H9 (cell line): ENCODE data around the gene E4F1. TPM values are rescaled to one million over a fixed set of nuclear protein-coding genes. Genes with fewer than 3 reads are reported as not detected.

Experiments used
- DNase-seq: peaks from one replicate; pipeline ENCODE4 v3.0.0-alpha.2; 2017
- H2AFZ ChIP-seq: one replicate; pipeline ENCODE4 v1.6.1; 2013; ENCODE audit warnings: mild to moderate bottlenecking, low read length, control low read depth, moderate library complexity
- H2AK5ac ChIP-seq: 2 replicates; pipeline ENCODE4 v1.6.1; 2013; ENCODE audit warnings: low read length, control low read depth, mixed read lengths; ENCODE audit not compliant: insufficient read length
- H2BK120ac ChIP-seq: one replicate; pipeline ENCODE4 v1.6.1; 2013; ENCODE audit warnings: low read depth, mild to moderate bottlenecking, low read length, control low read depth, inconsistent platforms; ENCODE audit not compliant: poor library complexity, severe bottlenecking
- H2BK12ac ChIP-seq: 2 replicates; pipeline ENCODE4 v1.6.1; 2013; ENCODE audit warnings: low read length, control low read depth, mixed read lengths, low read depth; ENCODE audit not compliant: insufficient read length
- H2BK15ac ChIP-seq: 2 replicates; pipeline ENCODE4 v1.6.1; 2013; ENCODE audit warnings: low read depth, low read length, control low read depth
- H2BK20ac ChIP-seq: one replicate; pipeline ENCODE4 v1.6.1; 2013; ENCODE audit warnings: low read depth, mild to moderate bottlenecking, low read length, control low read depth, inconsistent platforms; ENCODE audit not compliant: poor library complexity, severe bottlenecking
- H2BK5ac ChIP-seq: 2 replicates; pipeline ENCODE4 v1.6.1; 2013; ENCODE audit warnings: low read length, control low read depth, mixed read lengths; ENCODE audit not compliant: insufficient read length
- H3K14ac ChIP-seq: 2 replicates; pipeline ENCODE4 v1.6.1; 2013; ENCODE audit warnings: low read length, control low read depth; ENCODE audit not compliant: insufficient read depth
- H3K18ac ChIP-seq: 2 replicates; pipeline ENCODE4 v1.6.1; 2013; ENCODE audit warnings: low read depth, mild to moderate bottlenecking, mixed read lengths, low read length, control low read depth; ENCODE audit not compliant: insufficient read length
- H3K23ac ChIP-seq: 2 replicates; pipeline ENCODE4 v1.6.1; 2013; ENCODE audit warnings: low read length, control low read depth, mixed read lengths, low read depth; ENCODE audit not compliant: insufficient read length
- H3K23me2 ChIP-seq: 2 replicates; pipeline ENCODE4 v1.6.1; 2013; ENCODE audit warnings: low read depth, mild to moderate bottlenecking, mixed read lengths, low read length, control low read depth; ENCODE audit not compliant: insufficient read length, poor library complexity, severe bottlenecking
- H3K27ac ChIP-seq: 2 replicates; pipeline ENCODE4 v1.5.1; 2013; ENCODE audit warnings: low read length, control low read depth, mixed read lengths, low read depth; ENCODE audit not compliant: insufficient read length
- H3K27me3 ChIP-seq: 2 replicates; pipeline ENCODE4 v1.6.1; 2013; ENCODE audit warnings: low read length, control low read depth, inconsistent platforms; ENCODE audit not compliant: insufficient read depth
- H3K4ac ChIP-seq: 2 replicates; pipeline ENCODE4 v1.6.1; 2013; ENCODE audit warnings: low read depth, mild to moderate bottlenecking, control low read depth, inconsistent platforms, low read length, moderate library complexity
- H3K4me1 ChIP-seq: 2 replicates; pipeline ENCODE4 v1.6.1; 2013; ENCODE audit warnings: low read length, control low read depth, inconsistent platforms; ENCODE audit not compliant: insufficient read depth
- H3K4me2 ChIP-seq: 2 replicates; pipeline ENCODE4 v1.6.1; 2013; ENCODE audit warnings: low read length, control low read depth, mixed read lengths; ENCODE audit not compliant: insufficient read length, insufficient read depth
- H3K56ac ChIP-seq: 2 replicates; pipeline ENCODE4 v1.6.1; 2013; ENCODE audit warnings: low read depth, mild to moderate bottlenecking, mixed read lengths, low read length, control low read depth; ENCODE audit not compliant: insufficient read length
- H3K79me1 ChIP-seq: 2 replicates; pipeline ENCODE4 v1.6.1; 2013; ENCODE audit warnings: low read depth, mild to moderate bottlenecking, moderate library complexity, low read length, control low read depth, inconsistent platforms; ENCODE audit not compliant: insufficient read depth, poor library complexity, severe bottlenecking
- H3K79me2 ChIP-seq: 2 replicates; pipeline ENCODE4 v1.6.1; 2013; ENCODE audit warnings: low read length, control low read depth, inconsistent platforms; ENCODE audit not compliant: insufficient read depth
- H3K9ac ChIP-seq: 2 replicates; pipeline ENCODE4 v1.6.1; 2013; ENCODE audit warnings: low read length, control low read depth, mixed read lengths; ENCODE audit not compliant: insufficient read length; ENCODE audit errors: extremely low read depth
- H3K9me3 ChIP-seq: one replicate; pipeline ENCODE4 v1.6.1; 2013; ENCODE audit warnings: low read depth, low read length, inconsistent platforms; ENCODE audit not compliant: control insufficient read depth
- H3T11ph ChIP-seq: one replicate; pipeline ENCODE4 v1.6.1; 2013; ENCODE audit warnings: mild to moderate bottlenecking, low read length, control low read depth, inconsistent platforms
- H4K20me1 ChIP-seq: one replicate; pipeline ENCODE4 v1.6.1; 2013; ENCODE audit not compliant: control insufficient read depth, insufficient read length, insufficient read depth
- H4K5ac ChIP-seq: 2 replicates; pipeline ENCODE4 v1.6.1; 2013; ENCODE audit warnings: low read depth, mild to moderate bottlenecking, mixed read lengths, low read length, control low read depth; ENCODE audit not compliant: insufficient read length
- H4K8ac ChIP-seq: replicated peaks from 2 replicates; pipeline ENCODE4 v1.6.1; 2013; ENCODE audit warnings: low read length, control low read depth, mixed read lengths, low read depth; ENCODE audit not compliant: insufficient read length
- H4K91ac ChIP-seq: 2 replicates; pipeline ENCODE4 v1.6.1; 2013; ENCODE audit warnings: low read depth, mild to moderate bottlenecking, moderate library complexity, mixed read lengths, low read length, control low read depth; ENCODE audit not compliant: insufficient read length
- H3K27ac Mint-ChIP-seq, 3 experiments: 2 replicates in 2 of 3; 3 replicates in 1 of 3; pipeline ENCODE4 v1.8.0; 2020 to 2021; ENCODE audit warnings: mixed read lengths in 3 of 3, mild to moderate bottlenecking in 1 of 3, moderate library complexity in 1 of 3
- H3K27me3 Mint-ChIP-seq: 2 replicates; pipeline ENCODE4 v1.8.0; 2021; ENCODE audit warnings: low read depth, mild to moderate bottlenecking, moderate library complexity, mixed read lengths
- H3K36me3 Mint-ChIP-seq, 3 experiments: 2 replicates in 2 of 3; 3 replicates in 1 of 3; pipeline ENCODE4 v1.8.0; 2020 to 2021; ENCODE audit warnings: low read depth in 3 of 3, mixed read lengths in 3 of 3; ENCODE audit not compliant: insufficient read depth in 1 of 3
- H3K4me1 Mint-ChIP-seq, 2 experiments: 2 replicates each; pipeline ENCODE4 v1.8.0; 2020; ENCODE audit warnings: mixed read lengths in 2 of 2
- H3K4me3 Mint-ChIP-seq, 2 experiments: 2 replicates in 1 of 2; 3 replicates in 1 of 2; pipeline ENCODE4 v1.8.0; 2020 to 2021; ENCODE audit warnings: mild to moderate bottlenecking in 2 of 2, mixed read lengths in 2 of 2, moderate library complexity in 1 of 2
- H3K9me3 Mint-ChIP-seq, 2 experiments: 2 replicates in 1 of 2; 3 replicates in 1 of 2; pipeline ENCODE4 v1.8.0; 2020; ENCODE audit warnings: mild to moderate bottlenecking in 2 of 2, mixed read lengths in 2 of 2, moderate library complexity in 1 of 2
- WGBS: extraction: QIAGEN DNeasy Blood & Tissue Kit; methylation state at CpG from one replicate; pipeline ENCODE4 v1.1.7; 2013; ENCODE audit warnings: missing lambda C conversion rate, low lambda C conversion rate, mixed read lengths; ENCODE audit not compliant: insufficient read length; ENCODE audit errors: extremely low coverage; 5-methylcytosine and 5-hydroxymethylcytosine counted together
- total RNA-seq: library from RNA; stranded (reverse); gene quantifications from 2 replicates; pipeline ENCODE4 v1.2.1, GENCODE V29; 2021
- TF ChIP-seq, protein P1 (sequence below): fragments of 200-600 bp; sonication (generic); conservative IDR thresholded peaks from 3 replicates; pipeline ENCODE4 v1.8.0; 2021; ENCODE audit warnings: antibody characterized with exemption, mild to moderate bottlenecking

The E4F1 gene
- total RNA-seq, 1 experiment from 2014 or later = 35.9 TPM

DNA sequence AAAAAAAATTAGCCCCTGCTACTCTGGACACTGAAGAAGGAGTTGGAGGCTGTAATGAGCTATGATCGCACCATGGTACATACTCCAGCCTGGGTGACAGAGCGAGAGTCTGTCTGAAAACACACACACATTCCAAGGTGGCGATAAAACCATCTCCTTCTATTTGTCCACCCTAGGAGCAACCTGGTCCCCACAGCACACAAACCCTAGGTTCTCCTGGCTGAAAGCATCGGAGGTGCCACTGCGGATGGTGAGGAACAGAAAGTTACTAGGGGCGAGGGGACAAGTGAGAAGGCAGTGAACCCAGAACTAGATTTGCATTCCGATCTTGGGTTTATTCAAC is 29.4 kb downstream of the E4F1 start:
- H3K27ac ChIP-seq = no peak overlapping the region
- H2BK5ac ChIP-seq = no peak overlapping the region
- H3K56ac ChIP-seq = no peak overlapping the region
- H3K18ac ChIP-seq = no peak overlapping the region
- no peak overlapping the region for H3K9ac ChIP-seq
- WGBS = no CpG with 5 or more reads among the region's 7 CpGs
- H4K8ac ChIP-seq = no peak overlapping the region
- no peaks in the 10 kb centered on the region; the same call in 1 of the 2 replicates for H3K79me2 ChIP-seq
- H3K14ac ChIP-seq = no peak overlapping the region
- no peak overlapping the region for H3K23ac ChIP-seq
- H3K4me1 ChIP-seq = no peaks in the 10 kb centered on the region
- no peak overlapping the region for H2AK5ac ChIP-seq
- H3K9me3 ChIP-seq = no peaks in the 10 kb centered on the region
- peak overlapping the region in 1 of 2 experiments; percentile 68; a peak in 2 of 5 replicates for H3K4me3 Mint-ChIP-seq
- no peak overlapping the region for H3K4ac ChIP-seq
- no peak overlapping the region for H3K4me2 ChIP-seq
- H3K23me2 ChIP-seq = peaks cover 4% of the 10 kb centered on the region
- no peaks in the 10 kb centered on the region for H3K9me3 Mint-ChIP-seq
- H3K27me3 ChIP-seq = no peaks in the 10 kb centered on the region
- H4K91ac ChIP-seq = no peak overlapping the region
- H4K20me1 ChIP-seq = peaks cover 1% of the 10 kb centered on the region
- no peak overlapping the region for H4K5ac ChIP-seq
- DNase-seq = no peak
- no peak overlapping the region for H2BK12ac ChIP-seq
- no peak overlapping the region for H3T11ph ChIP-seq
- H3K27ac Mint-ChIP-seq = peak overlapping the region in 1 of 3 experiments; percentile 87; a peak in 2 of 7 replicates
- no peaks in the 10 kb centered on the region for H3K27me3 Mint-ChIP-seq
- TF ChIP-seq, protein P1, sequence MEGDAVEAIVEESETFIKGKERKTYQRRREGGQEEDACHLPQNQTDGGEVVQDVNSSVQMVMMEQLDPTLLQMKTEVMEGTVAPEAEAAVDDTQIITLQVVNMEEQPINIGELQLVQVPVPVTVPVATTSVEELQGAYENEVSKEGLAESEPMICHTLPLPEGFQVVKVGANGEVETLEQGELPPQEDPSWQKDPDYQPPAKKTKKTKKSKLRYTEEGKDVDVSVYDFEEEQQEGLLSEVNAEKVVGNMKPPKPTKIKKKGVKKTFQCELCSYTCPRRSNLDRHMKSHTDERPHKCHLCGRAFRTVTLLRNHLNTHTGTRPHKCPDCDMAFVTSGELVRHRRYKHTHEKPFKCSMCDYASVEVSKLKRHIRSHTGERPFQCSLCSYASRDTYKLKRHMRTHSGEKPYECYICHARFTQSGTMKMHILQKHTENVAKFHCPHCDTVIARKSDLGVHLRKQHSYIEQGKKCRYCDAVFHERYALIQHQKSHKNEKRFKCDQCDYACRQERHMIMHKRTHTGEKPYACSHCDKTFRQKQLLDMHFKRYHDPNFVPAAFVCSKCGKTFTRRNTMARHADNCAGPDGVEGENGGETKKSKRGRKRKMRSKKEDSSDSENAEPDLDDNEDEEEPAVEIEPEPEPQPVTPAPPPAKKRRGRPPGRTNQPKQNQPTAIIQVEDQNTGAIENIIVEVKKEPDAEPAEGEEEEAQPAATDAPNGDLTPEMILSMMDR = no peak
- no peak overlapping the region for H2AFZ ChIP-seq
- H2BK120ac ChIP-seq = no peak overlapping the region
- H3K36me3 Mint-ChIP-seq = peaks cover 40 to 68% (median 58%) of the 10 kb centered on the region in 3 experiments
- no peak overlapping the region for H2BK15ac ChIP-seq
- peaks cover 13 to 20% of the 10 kb centered on the region in 2 experiments for H3K4me1 Mint-ChIP-seq
- H3K79me1 ChIP-seq = no peaks in the 10 kb centered on the region
- H2BK20ac ChIP-seq = no peak overlapping the region
